GM10266 (cell line): ENCODE results near the gene KANSL1L.

Source experiments
- DNase-seq: peaks from one replicate; pipeline ENCODE4 v3.0.0; 2012; ENCODE audit errors: extremely low spot score
- CTCF ChIP-seq: IDR thresholded peaks from 2 replicates; pipeline ENCODE4 v1.5.1; 2012; ENCODE audit warnings: mild to moderate bottlenecking, low read depth; ENCODE audit not compliant: control insufficient read depth, insufficient read depth; ENCODE audit errors: missing control alignments

Gene KANSL1L

DNA sequence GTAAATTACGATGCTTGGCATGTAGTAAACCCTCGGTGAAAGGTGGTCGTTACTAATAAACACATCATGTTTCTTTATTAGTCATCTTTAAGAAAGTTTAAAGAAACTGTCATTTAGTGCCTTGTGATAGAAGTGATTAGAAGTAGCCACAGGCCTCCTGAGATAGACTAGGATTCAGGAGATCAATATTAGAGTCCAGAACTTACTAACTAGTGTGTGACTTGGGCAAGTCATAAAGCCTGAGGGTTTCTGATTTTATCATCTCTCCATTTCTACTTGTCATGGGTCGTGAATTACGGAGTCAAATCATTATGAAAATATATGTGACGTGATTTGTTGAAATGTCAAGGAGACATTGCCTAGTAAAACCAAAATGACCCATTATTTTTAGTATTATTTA is 162.1 kb downstream of the KANSL1L start:
- no peak for DNase-seq
- no peak for TF ChIP-seq CTCF

GRCh38 chr2:210007895-210008294 is 163.3 kb downstream of the KANSL1L start:
- no peak for DNase-seq
- TF ChIP-seq CTCF, result no peak

- no peak for DNase-seq
- TF ChIP-seq CTCF, result no peak
These were observed 166.3 kb downstream of the KANSL1L start for GRCh38 chr2:210004881-210005280.

GRCh38 chr2:210003359-210003758 is 167.8 kb downstream of the KANSL1L start:
- TF ChIP-seq CTCF, result no peak
- DNase-seq, result no peak

DNA sequence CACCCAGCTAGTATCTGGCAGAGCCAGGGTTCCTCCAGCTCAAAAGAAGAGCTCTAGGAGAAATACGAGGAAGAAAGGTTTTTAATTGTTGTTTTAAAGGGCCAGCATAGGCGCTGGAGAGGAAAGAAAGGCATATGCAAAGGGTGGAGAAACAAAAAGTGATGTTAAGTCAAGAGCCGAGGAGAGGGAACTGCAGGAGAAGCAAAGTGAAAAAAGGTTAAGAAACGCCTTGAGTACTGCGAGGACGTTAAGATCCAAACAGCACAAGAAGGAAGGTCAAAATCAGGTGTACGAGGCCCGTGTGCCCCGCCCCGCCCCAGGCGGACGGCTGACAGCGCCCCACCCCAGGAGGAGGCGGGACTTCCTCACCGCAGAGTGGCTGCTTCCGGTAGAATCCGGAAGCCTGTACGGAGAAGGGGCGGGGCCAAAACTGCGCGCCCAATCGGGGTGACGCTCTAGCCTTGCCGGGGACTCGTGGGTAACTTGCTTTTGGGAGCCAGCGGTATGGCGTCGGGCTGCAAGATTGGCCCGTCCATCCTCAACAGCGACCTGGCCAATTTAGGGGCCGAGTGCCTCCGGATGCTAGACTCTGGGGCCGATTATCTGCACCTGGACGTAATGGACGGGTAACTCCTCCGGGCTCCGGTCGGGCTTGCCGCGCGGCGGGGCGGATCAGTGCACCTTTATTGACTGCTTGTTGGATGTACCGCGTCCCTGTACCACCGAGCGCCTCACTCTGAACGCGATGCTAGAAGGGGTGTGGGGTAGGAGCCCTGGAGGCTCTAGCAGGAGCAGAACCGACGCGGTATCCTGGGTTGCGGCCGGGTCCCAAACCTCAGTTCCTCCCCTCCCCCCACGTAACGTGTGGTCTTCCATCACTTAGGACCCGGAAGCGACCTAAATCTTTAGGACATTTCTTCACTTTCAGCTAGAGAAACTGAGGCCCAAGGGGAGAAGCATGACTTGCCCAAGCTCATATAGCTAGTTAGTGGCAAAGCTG is 168.8 kb downstream of the KANSL1L start, which contains the start of gene RPE:
RPE (plus strand) TSS at position 481 of the 1,000 bp plus-strand sequence; CDS start at position 505, 24 bp downstream.
- DNase-seq, result peak; percentile 92
- no peak for TF ChIP-seq CTCF

DNA sequence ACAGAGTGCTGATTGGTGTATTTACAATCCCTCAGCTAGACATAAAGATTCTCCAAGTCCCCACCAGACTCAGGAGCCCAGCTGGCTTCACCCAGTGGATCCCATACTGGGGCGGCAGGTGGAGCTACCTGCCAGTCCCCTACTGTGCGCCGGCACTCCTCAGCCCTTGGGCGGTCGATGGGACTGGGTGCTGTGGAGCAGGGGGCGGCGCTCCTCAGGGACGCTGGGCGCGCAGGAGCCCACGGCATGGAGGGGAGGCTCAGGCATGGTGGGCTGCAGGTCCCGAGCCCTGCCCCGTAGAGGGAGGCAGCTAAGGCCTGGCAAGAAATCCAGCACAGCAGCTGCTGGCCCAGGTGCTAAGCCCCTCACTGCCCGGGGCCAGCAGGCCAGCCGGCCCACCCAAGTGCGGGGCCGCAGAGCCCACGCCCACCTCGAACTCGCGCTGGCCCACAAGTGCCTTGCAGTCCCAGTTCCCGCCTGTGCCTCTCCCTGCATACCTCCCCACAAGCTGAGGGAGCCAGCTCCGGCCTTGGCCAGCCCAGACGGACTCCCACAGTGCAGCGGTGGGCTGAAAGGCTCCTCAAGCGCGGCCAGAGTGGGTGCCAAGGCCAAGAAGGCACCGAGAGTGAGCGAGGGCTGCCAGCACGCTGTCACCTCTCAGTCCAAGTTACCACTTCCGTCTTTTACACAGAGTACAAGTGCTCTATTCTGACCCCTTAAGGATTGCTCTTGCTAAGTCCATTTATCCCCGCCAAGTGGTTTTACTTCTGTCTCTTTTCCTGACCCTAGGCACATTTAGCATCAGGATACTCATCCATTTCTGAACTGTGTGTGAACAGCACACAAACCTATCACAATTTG is 170.5 kb downstream of the KANSL1L start:
- DNase-seq, result no peak
- no peak for TF ChIP-seq CTCF

DNA sequence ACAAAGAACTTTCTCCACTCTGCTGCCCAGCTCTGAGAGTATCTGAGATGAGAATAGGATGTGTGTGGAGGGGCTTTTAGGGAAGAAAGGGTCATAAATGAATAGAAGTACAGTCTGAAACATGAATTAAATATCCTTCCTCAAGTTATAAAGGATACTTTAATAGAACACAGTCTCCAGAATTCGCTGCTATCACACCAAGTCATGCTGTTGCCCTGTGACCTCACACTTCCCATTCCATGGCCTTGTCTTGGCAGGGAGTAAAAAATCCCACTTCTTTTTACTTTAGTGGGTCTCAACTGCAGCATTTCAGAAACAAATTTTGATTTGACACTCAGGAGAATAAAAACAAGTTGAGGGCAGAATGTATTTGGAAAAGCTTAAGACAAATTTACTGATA is 172.6 kb downstream of the KANSL1L start:
- TF ChIP-seq CTCF, result no peak

More for the DNA sequence above, 172.6 kb downstream of the KANSL1L start:
- DNase-seq, result no peak
